ENCODE measurements around the gene C17orf75. TPM values are rescaled to one million over a fixed set of nuclear protein-coding genes. Genes with fewer than 3 reads are reported as not detected.

C17orf75 gene
- polyA plus RNA-seq, 3 donors = 4.1 to 5.7 (median 5.0) TPM

- Histone ChIP-seq H4K20me1 (ENCODE audit: insufficient read depth, low read length) (no peaks in the 10 kb centered on the region), H3K36me3 (replicated peaks in 1 of 2; ENCODE audit: control insufficient read depth in 1 of 2, insufficient read depth in 2 of 2, low read length in 2 of 2) (no peaks in the 10 kb centered on the region), H3K9me3 (replicated peaks in 1 of 2; ENCODE audit: control insufficient read depth in 1 of 2, insufficient read depth in 1 of 2, low read length in 2 of 2) (no peaks in the 10 kb centered on the region), H3K9ac (ENCODE audit: insufficient read depth, low read length, poor library complexity, severe bottlenecking) (no peak overlapping the region), H3K79me2 (ENCODE audit: insufficient read depth, low read length) (no peaks in the 10 kb centered on the region), H3K4me3 (replicated peaks in 1 of 3; ENCODE audit: low read depth in 2 of 3, low read length in 3 of 3) (no peak overlapping the region), H2AFZ (ENCODE audit: insufficient read depth, low read depth, low read length, poor library complexity, severe bottlenecking) (no peak overlapping the region), H3K4me1 (ENCODE audit: control insufficient read depth in 1 of 2, insufficient read depth in 2 of 2, low read length in 2 of 2) (no peaks in the 10 kb centered on the region), H3K27ac (ENCODE audit: low read depth in 1 of 2, low read length in 2 of 2) (no peak overlapping the region), H3K4me2 (replicated peaks; ENCODE audit: extremely low read depth, low read length, poor library complexity, severe bottlenecking) (no peak overlapping the region), H3K27me3 (ENCODE audit: control insufficient read depth in 2 of 2, insufficient read depth in 2 of 2, low read length in 2 of 2) (no peaks in the 10 kb centered on the region)
- Mint-ChIP-seq H3K4me3 (no peak overlapping the region), H3K36me3 (no peaks in the 10 kb centered on the region), H3K27me3 (ENCODE audit: low read depth in 3 of 3) (peaks cover 5 to 10% (median 6%) of the 10 kb centered on the region in 3 donors), H3K4me1 (peaks cover 16% of the 10 kb centered on the region), H3K27ac (no peak overlapping the region), H3K9me3 (peaks cover 0 to 3% (median 0%) of the 10 kb centered on the region in 7 donors)
- DNase-seq = no peak
- intact Hi-C loops (cut with micrococcal nuclease) = no loop called here
- 93% methylated on average over 5 of the region's 10 CpGs for WGBS (ENCODE audit: insufficient coverage)
- TF ChIP-seq, protein P1, sequence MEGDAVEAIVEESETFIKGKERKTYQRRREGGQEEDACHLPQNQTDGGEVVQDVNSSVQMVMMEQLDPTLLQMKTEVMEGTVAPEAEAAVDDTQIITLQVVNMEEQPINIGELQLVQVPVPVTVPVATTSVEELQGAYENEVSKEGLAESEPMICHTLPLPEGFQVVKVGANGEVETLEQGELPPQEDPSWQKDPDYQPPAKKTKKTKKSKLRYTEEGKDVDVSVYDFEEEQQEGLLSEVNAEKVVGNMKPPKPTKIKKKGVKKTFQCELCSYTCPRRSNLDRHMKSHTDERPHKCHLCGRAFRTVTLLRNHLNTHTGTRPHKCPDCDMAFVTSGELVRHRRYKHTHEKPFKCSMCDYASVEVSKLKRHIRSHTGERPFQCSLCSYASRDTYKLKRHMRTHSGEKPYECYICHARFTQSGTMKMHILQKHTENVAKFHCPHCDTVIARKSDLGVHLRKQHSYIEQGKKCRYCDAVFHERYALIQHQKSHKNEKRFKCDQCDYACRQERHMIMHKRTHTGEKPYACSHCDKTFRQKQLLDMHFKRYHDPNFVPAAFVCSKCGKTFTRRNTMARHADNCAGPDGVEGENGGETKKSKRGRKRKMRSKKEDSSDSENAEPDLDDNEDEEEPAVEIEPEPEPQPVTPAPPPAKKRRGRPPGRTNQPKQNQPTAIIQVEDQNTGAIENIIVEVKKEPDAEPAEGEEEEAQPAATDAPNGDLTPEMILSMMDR (IDR thresholded peaks at IDR 0.05) = no peak
Measured at GRCh38 chr17:32302860-32303649, 38.9 kb downstream of the C17orf75 start.

GRCh38 chr17:32302037-32302436, 39.9 kb downstream of the C17orf75 start:
- no peak overlapping the region for H3K27ac Mint-ChIP-seq
- no peak overlapping the region for H3K4me3 ChIP-seq (replicated peaks in 1 of 3; ENCODE audit: low read depth in 2 of 3, low read length in 3 of 3)
- no peaks in the 10 kb centered on the region for H3K36me3 ChIP-seq (replicated peaks in 1 of 2; ENCODE audit: control insufficient read depth in 1 of 2, insufficient read depth in 2 of 2, low read length in 2 of 2)
- H4K20me1 ChIP-seq (ENCODE audit: insufficient read depth, low read length) = no peaks in the 10 kb centered on the region
- no peaks in the 10 kb centered on the region for H3K4me1 ChIP-seq (ENCODE audit: control insufficient read depth in 1 of 2, insufficient read depth in 2 of 2, low read length in 2 of 2)
- H3K9me3 ChIP-seq (replicated peaks in 1 of 2; ENCODE audit: control insufficient read depth in 1 of 2, insufficient read depth in 1 of 2, low read length in 2 of 2) = no peaks in the 10 kb centered on the region
- intact Hi-C loops (cut with micrococcal nuclease) = no loop called here
- peaks cover 0 to 3% (median 0%) of the 10 kb centered on the region in 7 donors for H3K9me3 Mint-ChIP-seq
- no peak overlapping the region for H3K4me2 ChIP-seq (replicated peaks; ENCODE audit: extremely low read depth, low read length, poor library complexity, severe bottlenecking)
- no peak overlapping the region for H3K9ac ChIP-seq (ENCODE audit: insufficient read depth, low read length, poor library complexity, severe bottlenecking)
- H3K36me3 Mint-ChIP-seq = no peaks in the 10 kb centered on the region
- DNase-seq = no peak
- H3K27ac ChIP-seq (ENCODE audit: low read depth in 1 of 2, low read length in 2 of 2) = no peak overlapping the region
- TF ChIP-seq, protein P1 (IDR thresholded peaks at IDR 0.05) = no peak
- 87% methylated on average over 3 of the region's 4 CpGs for WGBS (ENCODE audit: insufficient coverage)
- no peaks in the 10 kb centered on the region for H3K27me3 ChIP-seq (ENCODE audit: control insufficient read depth in 2 of 2, insufficient read depth in 2 of 2, low read length in 2 of 2)
- H3K79me2 ChIP-seq (ENCODE audit: insufficient read depth, low read length) = no peaks in the 10 kb centered on the region
- H3K4me1 Mint-ChIP-seq = peaks cover 11% of the 10 kb centered on the region
- H3K27me3 Mint-ChIP-seq (ENCODE audit: low read depth in 3 of 3) = peaks cover 5 to 8% (median 6%) of the 10 kb centered on the region in 3 donors
- no peak overlapping the region for H3K4me3 Mint-ChIP-seq
- H2AFZ ChIP-seq (ENCODE audit: insufficient read depth, low read depth, low read length, poor library complexity, severe bottlenecking) = no peak overlapping the region

Data from CD14-positive monocyte (primary cell).